HEK293T (cell line): ENCODE measurements around the gene REEP3.

ENCODE experiments used
- BHLHE40 ChIP-seq: fragments of 450-650 bp; IDR thresholded peaks from 2 replicates; pipeline ENCODE4 v1.6.1; 2016; ENCODE audit warnings: mild to moderate bottlenecking, moderate library complexity, borderline replicate concordance
- NFRKB ChIP-seq: fragments of 450-650 bp; IDR thresholded peaks from 2 replicates; pipeline ENCODE4 v1.6.1; 2016; ENCODE audit warnings: mild to moderate bottlenecking, moderate library complexity
- TARDBP ChIP-seq: fragments of 450-650 bp; IDR thresholded peaks from 2 replicates; pipeline ENCODE4 v1.6.1; 2016

GRCh38 chr10:63627396-63627795 is 106.2 kb downstream of the REEP3 start:
- TF ChIP-seq TARDBP (no peak), NFRKB (no peak), BHLHE40 (no peak)
